ENCODE results near the gene MMP27. TPM values are rescaled to one million over a fixed set of nuclear protein-coding genes. Genes with fewer than 3 reads are reported as not detected.

Gene MMP27
- total RNA-seq, 1 experiment from 2014 or later, result not detected

DNA sequence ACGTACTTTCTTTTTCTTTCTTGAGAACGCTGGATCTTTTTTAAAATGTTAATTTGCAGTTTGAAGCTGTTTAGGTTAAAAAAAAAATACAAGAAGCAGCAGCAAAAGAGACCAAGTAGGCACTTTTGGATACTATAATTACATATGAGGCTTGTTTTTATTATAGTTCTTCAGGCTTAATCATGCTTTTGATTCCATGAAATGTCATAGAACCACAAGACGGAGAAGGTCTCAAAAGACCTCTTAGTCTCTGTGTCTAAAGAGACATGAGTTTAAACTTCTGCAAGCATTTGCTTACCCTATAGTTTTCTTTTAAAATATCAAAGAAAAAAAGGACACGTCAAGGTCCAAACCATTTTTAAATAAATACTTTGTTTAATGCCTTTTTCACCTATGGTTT, 61.6 kb downstream of the MMP27 start:
- Histone ChIP-seq H3K9me3 (ENCODE audit: insufficient read depth, low read depth) (no peaks in the 10 kb centered on the region), H3K27me3 (ENCODE audit: insufficient read depth, low read depth) (no peaks in the 10 kb centered on the region), H3K79me2 (ENCODE audit: low read depth) (no peaks in the 10 kb centered on the region), H3K4me2 (no peak overlapping the region), H3K27ac (no peak overlapping the region), H3K9me2 (ENCODE audit: insufficient read depth) (no peaks in the 10 kb centered on the region), H2AFZ (no peak overlapping the region), H3F3A (ENCODE audit: insufficient read depth, low read depth) (no peaks in the 10 kb centered on the region), H3K4me3 (no peak overlapping the region), H3K36me3 (ENCODE audit: low read depth) (no peaks in the 10 kb centered on the region), H3K4me1 (replicated peaks; ENCODE audit: insufficient read depth) (no peaks in the 10 kb centered on the region), H4K20me1 (ENCODE audit: insufficient read depth) (no peaks in the 10 kb centered on the region)
- intact Hi-C loops (cut with micrococcal nuclease; ENCODE audit: unreplicated experiment), result no loop called here
- TF ChIP-seq, protein P1, sequence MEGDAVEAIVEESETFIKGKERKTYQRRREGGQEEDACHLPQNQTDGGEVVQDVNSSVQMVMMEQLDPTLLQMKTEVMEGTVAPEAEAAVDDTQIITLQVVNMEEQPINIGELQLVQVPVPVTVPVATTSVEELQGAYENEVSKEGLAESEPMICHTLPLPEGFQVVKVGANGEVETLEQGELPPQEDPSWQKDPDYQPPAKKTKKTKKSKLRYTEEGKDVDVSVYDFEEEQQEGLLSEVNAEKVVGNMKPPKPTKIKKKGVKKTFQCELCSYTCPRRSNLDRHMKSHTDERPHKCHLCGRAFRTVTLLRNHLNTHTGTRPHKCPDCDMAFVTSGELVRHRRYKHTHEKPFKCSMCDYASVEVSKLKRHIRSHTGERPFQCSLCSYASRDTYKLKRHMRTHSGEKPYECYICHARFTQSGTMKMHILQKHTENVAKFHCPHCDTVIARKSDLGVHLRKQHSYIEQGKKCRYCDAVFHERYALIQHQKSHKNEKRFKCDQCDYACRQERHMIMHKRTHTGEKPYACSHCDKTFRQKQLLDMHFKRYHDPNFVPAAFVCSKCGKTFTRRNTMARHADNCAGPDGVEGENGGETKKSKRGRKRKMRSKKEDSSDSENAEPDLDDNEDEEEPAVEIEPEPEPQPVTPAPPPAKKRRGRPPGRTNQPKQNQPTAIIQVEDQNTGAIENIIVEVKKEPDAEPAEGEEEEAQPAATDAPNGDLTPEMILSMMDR (conservative IDR thresholded peaks at IDR 0.05), result no peak
- no peak for TF ChIP-seq EZH2 (IDR thresholded peaks at IDR 0.05; ENCODE audit: low read depth)
- CTCF ChIA-PET, result no interaction called here
- BruUV-seq (replicated peaks), result no TSS peak
- no peak for DNase-seq
- POLR2A ChIA-PET (ENCODE audit: unreplicated experiment), result no interaction called here

Other genes starting within 250 kb of the MMP27 start
- gene MMP7, start 175.0 kb downstream of the MMP27 start, total RNA-seq (2021), result 1.1 and 1.3 TPM in 2 replicates
- not detected in 2 replicates for gene MMP20, start 80.4 kb downstream of the MMP27 start, total RNA-seq (2021)
- not detected in 2 replicates for gene MMP8, start 19.2 kb upstream of the MMP27 start, total RNA-seq (2021)
- gene MMP10, start 74.9 kb upstream of the MMP27 start, total RNA-seq (2021), result not detected in 2 replicates
- gene MMP1, start 92.4 kb upstream of the MMP27 start, total RNA-seq (2021), result 0.35 TPM in 1 of 2 replicates, not detected in the other
- not detected in 2 replicates for gene MMP3, start 137.8 kb upstream of the MMP27 start, total RNA-seq (2021)
- gene MMP12, start 169.2 kb upstream of the MMP27 start, total RNA-seq (2021), result not detected in 2 replicates
- gene MMP13, start 250.0 kb upstream of the MMP27 start, total RNA-seq (2021), result not detected in 2 replicates